Common myeloid progenitor, CD34-positive (primary cell): ENCODE measurements around the gene WDFY4.
"Not testable (repeated sequence)": the region's sequence is repeated elsewhere in the genome, so short reads cannot be mapped to it uniquely, and the experiment has no call there.

ENCODE experiments used
- CTCF ChIA-PET: fragments of 350-600 bp; sonication (Branson Sonifier 250); formaldehyde crosslinking; loops from one replicate; lab custom pipeline; 2021; ENCODE audit warnings: antibody characterized with exemption; lab: Charles Lee
- POLR2A ChIA-PET: fragments of 350-600 bp; sonication (Branson Sonifier 250); formaldehyde crosslinking; loops from one replicate; lab custom pipeline; 2021; ENCODE audit warnings: antibody characterized with exemption; lab: Charles Lee
- DNase-seq, 3 donors: peaks; one replicate each; pipeline versions ENCODE4 v3.0.0 to v3.0.0-alpha.2; 2013
- H3K27ac ChIP-seq, 2 experiments: 1 replicate in 1 of 2; 2 replicates in 1 of 2; pipeline ENCODE4 v1.7.0; 2013; ENCODE audit warnings: inconsistent platforms in 2 of 2, low read length in 2 of 2, mild to moderate bottlenecking in 2 of 2, low read depth in 1 of 2, moderate library complexity in 1 of 2; ENCODE audit not compliant: severe bottlenecking in 2 of 2, insufficient read depth in 1 of 2, poor library complexity in 1 of 2
- H3K27me3 ChIP-seq, 5 experiments: replicated peaks in 2 of 5; 1 replicate in 3 of 5; 2 replicates in 2 of 5; pipeline versions ENCODE4 v1.6.1 to v1.7.0; 2013; ENCODE audit warnings: low read length in 4 of 5, mild to moderate bottlenecking in 2 of 5, moderate library complexity in 2 of 5, inconsistent platforms in 1 of 5; ENCODE audit not compliant: insufficient read depth in 5 of 5, control insufficient read depth in 4 of 5
- H3K36me3 ChIP-seq, 4 experiments: 1 replicate in 2 of 4; 2 replicates in 2 of 4; pipeline versions ENCODE4 v1.6.1 to v1.7.0; 2013; ENCODE audit warnings: low read length in 3 of 4, control low read depth in 1 of 4, mild to moderate bottlenecking in 1 of 4; ENCODE audit not compliant: control insufficient read depth in 4 of 4, insufficient read depth in 4 of 4
- H3K4me1 ChIP-seq, 4 experiments: 1 replicate in 3 of 4; 2 replicates in 1 of 4; pipeline versions ENCODE4 v1.6.1 to v1.7.1; 2013; ENCODE audit warnings: low read length in 3 of 4, mild to moderate bottlenecking in 3 of 4, control low read depth in 1 of 4, inconsistent platforms in 1 of 4, moderate library complexity in 1 of 4; ENCODE audit not compliant: control insufficient read depth in 4 of 4, insufficient read depth in 4 of 4; ENCODE audit errors: control extremely low read depth in 1 of 4
- H3K4me3 ChIP-seq, 7 experiments: 1 replicate in 4 of 7; 2 replicates in 3 of 7; pipeline versions ENCODE4 v1.5.1 to v1.7.0; 2013; ENCODE audit warnings: mild to moderate bottlenecking in 7 of 7, low read length in 6 of 7, moderate library complexity in 6 of 7, inconsistent platforms in 2 of 7, low read depth in 2 of 7, control low read depth in 1 of 7; ENCODE audit not compliant: insufficient read depth in 4 of 7, control insufficient read depth in 1 of 7; ENCODE audit errors: extremely low read depth in 1 of 7
- H3K9me3 ChIP-seq, 5 experiments: 1 replicate in 4 of 5; 2 replicates in 1 of 5; pipeline versions ENCODE4 v1.6.1 to v1.7.1; 2013; ENCODE audit warnings: low read length in 4 of 5, mild to moderate bottlenecking in 2 of 5, inconsistent platforms in 1 of 5, low read depth in 1 of 5, moderate library complexity in 1 of 5; ENCODE audit not compliant: control insufficient read depth in 4 of 5, insufficient read depth in 2 of 5; ENCODE audit errors: control extremely low read depth in 1 of 5
- WGBS: methylation state at CpG from one replicate; pipeline ENCODE4 v1.1.5; 2013; ENCODE audit not compliant: insufficient coverage; 5-methylcytosine and 5-hydroxymethylcytosine counted together

The WDFY4 gene

DNA sequence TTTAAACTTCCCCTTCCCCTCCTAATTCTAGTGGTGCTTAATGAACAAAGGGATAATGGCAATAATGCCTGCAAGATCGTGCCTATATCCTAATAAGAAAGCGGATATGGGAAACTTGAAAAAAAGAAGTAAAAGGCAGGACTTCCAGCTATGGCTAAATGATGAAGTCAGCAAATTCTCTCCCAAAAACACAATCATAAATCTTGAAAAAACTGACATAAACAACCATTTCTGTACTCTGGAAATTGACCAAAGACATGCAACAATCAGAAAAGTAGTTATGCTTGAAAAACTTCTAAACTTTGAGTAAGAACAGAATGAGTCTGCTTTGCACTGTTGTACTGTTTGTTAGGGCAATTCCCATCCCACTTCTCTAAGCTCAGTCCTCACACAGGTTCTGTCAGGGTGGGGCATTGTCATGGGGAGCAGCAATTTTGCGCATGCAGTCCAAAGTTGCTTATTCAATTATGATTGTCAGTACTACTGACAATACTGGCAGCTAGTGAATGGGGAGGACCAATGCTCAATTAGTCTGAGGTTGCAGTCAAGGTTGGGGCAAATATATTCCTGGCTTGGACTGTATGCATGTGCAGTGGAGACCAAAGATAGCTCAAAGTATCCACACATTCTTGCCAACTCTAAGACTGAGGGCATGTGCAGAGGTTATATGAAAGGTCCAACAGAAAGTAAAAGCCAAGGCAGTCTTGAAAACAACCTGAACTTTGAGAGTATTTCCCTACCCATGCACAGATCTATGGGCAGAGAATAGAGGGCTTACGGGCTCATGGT lies 45.7 kb upstream of the WDFY4 start:
- peak overlapping the region in 1 of 7 experiments; percentile 20 for H3K4me3 ChIP-seq
- no peaks in the 10 kb centered on the region for H3K36me3 ChIP-seq
- POLR2A ChIA-PET, result no interaction called here
- H3K27me3 ChIP-seq, result no peaks in the 10 kb centered on the region
- H3K4me1 ChIP-seq, result peaks cover 0 to 45% (median 37%) of the 10 kb centered on the region in 4 experiments
- WGBS, result 100% methylated on average over 1 of the region's 4 CpGs
- DNase-seq, result no peak
- no peak overlapping the region for H3K27ac ChIP-seq
- H3K9me3 ChIP-seq, result peaks cover 0 to 3% (median 2%) of the 10 kb centered on the region in 5 experiments
- CTCF ChIA-PET, result interaction anchor here (0.8 to 2.3 kb wide), 11 partner anchors 11 to 522 kb away, joined by 3 to 18 read pairs (median 4); no protein-coding TSS in a partner anchor

DNA sequence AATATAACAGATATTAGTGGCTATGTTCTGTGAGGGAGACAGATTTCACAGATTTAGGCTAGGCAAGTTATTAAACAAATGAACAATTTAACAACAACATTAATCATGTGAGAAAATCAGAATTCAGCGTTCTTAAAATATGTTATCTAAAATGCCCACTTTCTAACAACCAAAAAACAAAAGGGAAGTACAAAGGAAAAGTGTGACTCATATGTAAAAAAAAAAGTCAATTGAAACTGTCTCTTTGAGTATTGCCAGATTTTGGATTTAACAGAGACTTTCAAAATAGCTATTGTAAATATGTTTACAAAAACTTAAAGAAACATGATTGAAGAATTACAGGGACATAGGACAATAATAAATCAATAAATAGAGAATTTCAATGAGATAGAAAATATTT lies 45.0 kb upstream of the WDFY4 start:
- peak in 2 of 3 donors; percentile 58 to 68 for DNase-seq
- POLR2A ChIA-PET, result no interaction called here
- Histone ChIP-seq H3K27ac (no peak overlapping the region), H3K36me3 (no peaks in the 10 kb centered on the region), H3K4me3 (peak overlapping the region in 1 of 7 experiments; percentile 20), H3K27me3 (no peaks in the 10 kb centered on the region), H3K4me1 (peaks cover 0 to 38% (median 30%) of the 10 kb centered on the region in 4 experiments), H3K9me3 (peaks cover 0 to 3% (median 2%) of the 10 kb centered on the region in 5 experiments)
- CTCF ChIA-PET, result interaction anchor here (1.3 to 2.3 kb wide), 6 partner anchors 10 to 522 kb away, joined by 3 to 18 read pairs (median 5); no protein-coding TSS in a partner anchor
- no CpG with 5 or more reads among the region's 1 CpG for WGBS

DNA sequence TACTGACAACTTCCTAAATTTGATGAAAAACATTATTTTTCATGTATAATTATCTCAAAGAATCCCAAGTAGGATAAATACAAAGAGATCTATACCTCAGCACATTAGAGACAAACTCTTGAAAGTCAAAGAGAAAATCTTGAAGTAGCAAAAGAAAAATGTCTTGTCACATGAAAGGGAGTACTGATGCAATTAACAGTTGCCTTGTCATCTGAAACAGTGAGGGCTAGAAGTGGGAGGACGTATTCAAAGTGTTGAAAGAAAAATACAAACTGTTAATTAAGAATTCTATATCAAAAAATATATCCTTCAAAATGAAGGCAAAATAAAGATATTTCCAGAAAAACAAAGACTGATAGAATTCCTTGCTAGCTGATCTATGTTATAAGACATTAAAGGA lies 44.3 kb upstream of the WDFY4 start:
- CTCF ChIA-PET, result interaction anchor here (0.9 to 2.3 kb wide), 6 partner anchors 15 to 89 kb away, joined by 3 to 8 read pairs (median 4); no protein-coding TSS in a partner anchor
- H3K36me3 ChIP-seq, result no peaks in the 10 kb centered on the region
- H3K4me3 ChIP-seq, result no peak overlapping the region
- POLR2A ChIA-PET, result no interaction called here
- DNase-seq, result no peak
- no CpG with 5 or more reads among the region's 1 CpG for WGBS
- H3K4me1 ChIP-seq, result peaks cover 0 to 31% (median 23%) of the 10 kb centered on the region in 4 experiments
- H3K27ac ChIP-seq, result no peak overlapping the region
- no peaks in the 10 kb centered on the region for H3K27me3 ChIP-seq
- peaks cover 0 to 3% (median 2%) of the 10 kb centered on the region in 5 experiments for H3K9me3 ChIP-seq

DNA sequence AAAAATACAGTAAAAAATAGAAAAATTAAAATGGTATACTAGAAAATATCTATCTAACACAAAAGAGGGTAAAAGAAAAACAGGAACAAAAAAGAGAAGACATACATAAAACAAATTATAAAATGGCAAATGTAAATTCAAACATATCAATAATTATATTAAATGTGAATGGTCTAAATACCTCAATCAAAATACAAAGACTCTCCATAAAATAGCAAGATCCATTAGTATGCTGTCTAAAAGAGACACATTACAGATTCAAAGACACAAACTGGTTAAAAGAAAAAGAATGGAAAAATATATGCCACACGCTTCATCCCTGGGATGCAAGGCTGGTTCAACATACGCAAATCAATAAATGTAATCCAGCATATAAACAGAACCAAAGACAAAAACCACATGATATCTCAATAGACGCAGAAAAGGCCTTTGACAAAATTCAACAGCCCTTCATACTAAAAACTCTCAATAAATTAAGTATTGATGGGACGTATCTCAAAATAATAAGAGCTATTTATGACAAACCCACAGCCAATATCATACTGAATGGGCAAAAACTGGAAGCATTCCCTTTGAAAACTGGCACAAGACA lies 43.5 kb upstream of the WDFY4 start:
- CTCF ChIA-PET, result interaction anchor here (0.9 to 2.1 kb wide), 5 partner anchors 15 to 89 kb away, joined by 3 to 4 read pairs (median 3); no protein-coding TSS in a partner anchor
- H3K27me3 ChIP-seq, POLR2A ChIA-PET, DNase-seq, H3K4me3 ChIP-seq, H3K9me3 ChIP-seq, H3K27ac ChIP-seq, H3K36me3 ChIP-seq: not testable (repeated sequence)
- peaks cover 0 to 22% (median 16%) of the 10 kb centered on the region in 4 experiments for H3K4me1 ChIP-seq
- WGBS, result no CpG with 5 or more reads among the region's 4 CpGs

DNA sequence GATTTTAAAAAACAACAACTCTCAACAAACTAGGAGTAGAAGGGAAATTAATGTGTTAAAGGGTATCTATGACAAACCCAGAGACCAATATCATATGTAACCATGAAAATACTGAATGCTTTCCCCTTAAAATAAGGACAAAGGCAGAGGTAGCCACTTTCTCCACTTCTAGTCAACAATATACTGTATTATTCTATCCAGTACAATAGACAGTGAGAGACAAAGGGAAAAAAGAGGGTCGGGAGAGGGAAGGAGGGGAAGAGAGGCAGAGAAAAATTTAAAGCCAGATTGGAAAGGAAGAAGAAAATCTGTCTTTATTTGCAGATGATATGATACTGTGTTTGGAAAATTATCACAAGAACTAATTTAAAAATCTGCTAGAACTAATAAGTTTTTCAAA lies 39.1 kb upstream of the WDFY4 start:
- DNase-seq, result no peak
- H3K27me3 ChIP-seq, result no peaks in the 10 kb centered on the region
- peaks cover 0 to 3% (median 1%) of the 10 kb centered on the region in 5 experiments for H3K9me3 ChIP-seq
- no peak overlapping the region for H3K27ac ChIP-seq
- H3K36me3 ChIP-seq, result no peaks in the 10 kb centered on the region
- no CpG with 5 or more reads among the region's 1 CpG for WGBS
- ChIA-PET CTCF (interaction anchor here (2.5 kb wide), 1 partner anchor 10 kb away, joined by 12 read pairs; no protein-coding TSS in a partner anchor), POLR2A (no interaction called here)
- H3K4me1 ChIP-seq, result peaks cover 0 to 4% (median 0%) of the 10 kb centered on the region in 4 experiments
- no peak overlapping the region for H3K4me3 ChIP-seq

DNA sequence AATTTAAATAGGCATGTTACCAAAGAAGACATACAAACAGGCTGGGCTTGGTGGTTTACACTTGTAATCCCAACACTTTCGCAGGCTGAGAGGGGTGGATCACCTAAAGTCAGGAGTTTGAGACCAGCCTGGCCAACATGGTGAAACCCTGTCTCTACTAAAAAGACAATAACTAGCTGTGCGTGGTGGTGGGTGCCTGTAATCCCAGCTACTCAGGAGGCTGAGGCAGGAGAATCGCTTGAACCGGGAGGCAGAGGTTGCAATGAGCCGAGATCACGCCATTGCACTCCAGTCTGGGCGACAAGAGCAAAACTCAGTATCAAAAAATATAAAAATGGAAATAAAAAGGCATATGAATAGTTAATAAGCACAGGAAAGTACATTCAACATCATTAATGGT lies 37.6 kb upstream of the WDFY4 start:
- POLR2A ChIA-PET, H3K4me1 ChIP-seq, DNase-seq, H3K27me3 ChIP-seq, H3K27ac ChIP-seq, H3K36me3 ChIP-seq, H3K4me3 ChIP-seq, H3K9me3 ChIP-seq: not testable (repeated sequence)
- WGBS, result 100% methylated on average over 3 of the region's 7 CpGs
- CTCF ChIA-PET, result interaction anchor here (1.8 to 13.5 kb wide), 3 partner anchors 9 to 93 kb away, joined by 6 to 381 read pairs (median 10); no protein-coding TSS in a partner anchor
